ENCODE measurements around the gene FZD7.

Gene FZD7

DNA sequence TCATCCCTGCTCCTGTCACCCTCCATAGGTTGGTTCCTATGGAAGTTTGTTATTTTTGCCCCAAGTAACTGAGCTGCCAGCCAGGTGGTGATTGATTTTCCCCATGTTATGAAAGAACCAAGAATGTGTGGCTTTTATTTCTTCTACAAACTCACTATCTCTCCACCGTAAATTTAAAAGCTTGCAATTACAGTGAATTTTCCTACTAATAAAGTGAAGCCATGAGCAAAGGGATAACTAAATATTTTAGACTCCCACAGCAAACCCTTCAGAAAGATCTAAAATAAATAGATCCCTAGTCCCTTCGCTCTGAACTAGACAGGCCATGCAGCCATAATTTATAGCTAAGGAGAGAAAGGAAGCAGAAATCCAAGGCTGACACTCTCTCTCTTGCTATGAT, 33.2 kb downstream of the FZD7 start:
- no peak overlapping the region for H3K4me3 Mint-ChIP-seq
- H3K4me1 Mint-ChIP-seq = no peaks in the 10 kb centered on the region
- DNase-seq (ENCODE audit: low spot score in 2 of 2) (no peak), ATAC-seq (replicated peaks; ENCODE audit: extremely low read depth, poor library complexity, severe bottlenecking) (no peak)
- H3K36me3 Mint-ChIP-seq (ENCODE audit: insufficient read depth) = no peaks in the 10 kb centered on the region
- H3K27ac Mint-ChIP-seq (ENCODE audit: low read depth) = no peak overlapping the region
- no peaks in the 10 kb centered on the region for H3K9me3 Mint-ChIP-seq
- H3K27me3 Mint-ChIP-seq = peaks cover 23% of the 10 kb centered on the region

DNA sequence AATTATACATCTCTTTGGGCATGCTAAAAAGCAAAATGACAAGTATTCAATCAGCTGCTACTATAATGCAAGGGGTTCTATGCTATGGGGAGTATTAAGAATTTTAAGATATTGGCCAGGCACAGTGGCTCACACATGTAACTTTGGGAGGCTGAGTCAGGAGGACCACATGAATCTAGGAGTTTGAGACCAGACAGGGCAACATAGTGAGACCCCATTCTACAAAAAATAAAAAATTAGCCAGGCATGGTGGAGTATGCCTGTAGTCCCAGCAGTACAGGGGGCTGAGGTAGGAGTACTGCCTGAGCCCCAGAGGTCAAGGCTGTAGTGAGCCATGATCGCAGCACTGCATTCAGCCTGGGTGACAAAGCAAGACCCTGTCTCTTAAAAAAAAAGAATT, 33.9 kb downstream of the FZD7 start:
- no peak overlapping the region for H3K4me3 Mint-ChIP-seq
- ATAC-seq (replicated peaks; ENCODE audit: extremely low read depth, poor library complexity, severe bottlenecking) = no peak
- no peak for DNase-seq (ENCODE audit: low spot score in 2 of 2)
- H3K36me3 Mint-ChIP-seq (ENCODE audit: insufficient read depth) = no peaks in the 10 kb centered on the region
- H3K27ac Mint-ChIP-seq (ENCODE audit: low read depth) = no peak overlapping the region
- no peaks in the 10 kb centered on the region for H3K9me3 Mint-ChIP-seq
- no peaks in the 10 kb centered on the region for H3K4me1 Mint-ChIP-seq
- peaks cover 25% of the 10 kb centered on the region for H3K27me3 Mint-ChIP-seq

DNA sequence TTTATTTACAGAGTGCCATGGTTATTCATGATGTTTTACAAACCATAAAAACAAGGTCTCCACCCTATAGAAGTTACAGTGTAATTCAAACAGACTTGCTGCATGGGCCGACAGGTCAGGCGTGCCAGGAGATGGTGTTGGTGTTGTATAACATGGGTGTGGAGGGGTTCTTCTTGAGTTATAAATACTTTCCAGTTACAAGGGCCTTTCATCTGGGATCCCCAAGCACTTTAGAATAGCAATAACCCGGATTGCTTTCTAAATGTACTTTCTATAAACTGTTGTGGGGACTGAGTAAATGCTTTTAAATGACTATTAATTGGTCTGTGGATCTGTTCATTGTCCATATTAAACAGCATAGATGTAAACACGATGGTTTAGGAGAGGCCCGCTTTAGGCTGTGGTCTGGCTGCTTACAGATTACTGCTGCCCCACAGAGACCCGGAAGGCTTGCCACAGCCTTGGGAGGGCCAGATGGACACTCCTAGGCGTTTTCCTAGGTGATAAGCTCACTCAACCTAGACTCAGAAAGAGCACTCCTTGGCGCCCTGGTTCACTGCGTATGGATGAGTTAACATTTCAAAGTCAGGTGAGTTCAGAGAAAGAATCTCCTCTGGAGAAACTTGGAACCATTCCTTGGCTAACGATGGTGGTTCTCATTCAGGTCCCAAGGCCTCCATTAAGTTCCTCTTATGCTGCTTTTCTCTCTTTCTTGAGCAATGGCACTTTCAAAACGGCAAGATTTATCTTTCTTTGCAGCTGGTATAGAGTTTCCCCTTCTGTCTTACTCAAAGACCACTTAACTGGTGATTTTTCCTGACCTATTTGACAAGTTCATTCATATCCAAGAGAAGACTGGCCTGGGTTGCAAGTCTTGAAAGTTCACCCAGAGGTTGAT, 35.8 kb downstream of the FZD7 start:
- DNase-seq (ENCODE audit: low spot score in 2 of 2) = no peak
- no peak overlapping the region for H3K4me3 Mint-ChIP-seq

DNA sequence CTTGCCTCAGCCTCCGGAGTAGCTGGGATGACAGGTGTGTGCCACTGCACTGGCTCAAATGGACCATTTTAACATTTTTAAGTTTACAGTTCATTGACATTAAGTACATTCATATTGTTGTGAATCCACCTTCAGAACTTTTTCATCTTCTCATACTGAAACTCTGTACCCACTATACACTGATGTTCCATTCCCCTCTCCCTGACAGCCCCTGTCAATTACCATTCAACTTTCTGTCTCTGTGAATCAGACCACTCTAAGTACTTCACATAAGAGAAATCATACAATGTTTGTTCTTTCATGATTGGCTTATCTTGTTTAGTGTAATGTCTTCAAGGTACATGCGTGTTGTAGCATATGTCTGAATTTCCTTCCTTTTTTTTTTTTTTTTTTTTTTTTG, 37.5 kb downstream of the FZD7 start:
- H3K9me3 Mint-ChIP-seq = no peaks in the 10 kb centered on the region
- ATAC-seq (replicated peaks; ENCODE audit: extremely low read depth, poor library complexity, severe bottlenecking) = no peak
- H3K27ac Mint-ChIP-seq (ENCODE audit: low read depth) = no peak overlapping the region
- peaks cover 35% of the 10 kb centered on the region for H3K27me3 Mint-ChIP-seq
- DNase-seq (ENCODE audit: low spot score in 2 of 2) = no peak
- H3K4me3 Mint-ChIP-seq = no peak overlapping the region
- no peaks in the 10 kb centered on the region for H3K4me1 Mint-ChIP-seq
- no peaks in the 10 kb centered on the region for H3K36me3 Mint-ChIP-seq (ENCODE audit: insufficient read depth)

More for the DNA sequence above, 35.8 kb downstream of the FZD7 start:
- Mint-ChIP-seq H3K27me3 (peaks cover 28% of the 10 kb centered on the region), H3K9me3 (no peaks in the 10 kb centered on the region), H3K4me1 (no peaks in the 10 kb centered on the region), H3K36me3 (ENCODE audit: insufficient read depth) (no peaks in the 10 kb centered on the region), H3K27ac (ENCODE audit: low read depth) (no peak overlapping the region)
- ATAC-seq (replicated peaks; ENCODE audit: extremely low read depth, poor library complexity, severe bottlenecking) = no peak

DNA sequence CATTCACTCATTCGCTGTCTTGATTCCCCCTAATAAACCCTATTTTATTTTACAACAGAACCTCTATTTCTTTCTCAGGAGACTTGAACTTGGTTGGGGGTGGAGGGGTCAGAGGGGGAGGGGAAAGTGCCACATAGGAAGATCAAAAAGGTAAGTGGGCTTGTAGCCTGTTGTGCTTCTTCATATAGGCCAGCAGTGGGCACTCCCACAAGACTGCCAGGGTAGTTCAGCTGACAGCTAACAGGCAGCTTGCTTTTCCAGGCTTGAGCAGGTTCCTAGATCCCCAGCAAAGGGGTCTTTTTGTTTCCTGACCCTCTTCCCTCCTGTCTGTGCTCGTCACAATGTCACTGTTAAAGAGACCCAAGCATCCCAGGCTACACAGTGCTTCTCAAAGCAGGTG, 38.6 kb downstream of the FZD7 start:
- no peak for ATAC-seq (replicated peaks; ENCODE audit: extremely low read depth, poor library complexity, severe bottlenecking)
- Mint-ChIP-seq H3K9me3 (no peaks in the 10 kb centered on the region), H3K4me1 (no peaks in the 10 kb centered on the region), H3K36me3 (ENCODE audit: insufficient read depth) (no peaks in the 10 kb centered on the region), H3K27me3 (peaks cover 31% of the 10 kb centered on the region), H3K27ac (ENCODE audit: low read depth) (no peak overlapping the region), H3K4me3 (no peak overlapping the region)
- no peak for DNase-seq (ENCODE audit: low spot score in 2 of 2)

DNA sequence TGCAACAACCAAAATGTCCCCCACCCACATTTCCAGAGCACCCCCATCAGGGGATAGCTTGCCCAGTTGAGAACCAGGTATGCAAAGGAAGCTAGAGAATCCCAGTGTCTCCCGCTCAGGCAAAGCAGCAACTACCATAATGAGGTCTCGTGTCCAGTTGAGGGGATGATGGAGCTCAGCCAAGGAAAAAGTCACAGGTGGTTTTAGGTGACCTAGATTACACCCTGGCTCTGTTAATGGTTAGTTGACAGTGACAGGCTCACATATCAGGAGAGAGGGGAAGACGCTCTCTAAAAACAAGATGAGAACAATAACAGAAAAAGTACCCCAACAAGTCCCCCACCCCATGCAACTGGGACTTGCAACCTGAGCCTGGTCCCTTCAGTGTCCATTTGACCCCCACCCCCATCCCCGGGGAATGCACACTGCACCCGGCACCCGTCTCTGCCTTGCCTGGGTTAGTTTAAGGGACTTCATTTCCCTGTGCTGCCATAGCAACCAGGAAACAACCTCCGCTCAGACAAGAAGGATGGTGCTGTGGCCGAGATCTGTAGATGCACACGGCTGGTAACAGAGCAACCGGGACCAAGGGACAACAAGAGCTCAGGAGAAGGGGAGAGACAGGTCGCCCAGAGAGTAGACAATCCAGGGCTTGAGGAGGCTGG, 39.2 kb downstream of the FZD7 start, which contains the start of gene KIAA2012:
Gene KIAA2012, plus strand, starts transcription at position 519 of the 665 bp plus-strand sequence. CDS start 373 bp downstream, outside the sequence.
- no peaks in the 10 kb centered on the region for H3K36me3 Mint-ChIP-seq (ENCODE audit: insufficient read depth)
- ATAC-seq (replicated peaks; ENCODE audit: extremely low read depth, poor library complexity, severe bottlenecking) (no peak), DNase-seq (ENCODE audit: low spot score in 2 of 2) (no peak)
- H3K27ac Mint-ChIP-seq (ENCODE audit: low read depth) = no peak within 1 kb of the TSS
- peaks cover 27% of the 10 kb centered on the region for H3K27me3 Mint-ChIP-seq
- H3K4me1 Mint-ChIP-seq = no peaks in the 10 kb centered on the region
- H3K4me3 Mint-ChIP-seq = no peak within 1 kb of the TSS
- H3K9me3 Mint-ChIP-seq = no peaks in the 10 kb centered on the region

DNA sequence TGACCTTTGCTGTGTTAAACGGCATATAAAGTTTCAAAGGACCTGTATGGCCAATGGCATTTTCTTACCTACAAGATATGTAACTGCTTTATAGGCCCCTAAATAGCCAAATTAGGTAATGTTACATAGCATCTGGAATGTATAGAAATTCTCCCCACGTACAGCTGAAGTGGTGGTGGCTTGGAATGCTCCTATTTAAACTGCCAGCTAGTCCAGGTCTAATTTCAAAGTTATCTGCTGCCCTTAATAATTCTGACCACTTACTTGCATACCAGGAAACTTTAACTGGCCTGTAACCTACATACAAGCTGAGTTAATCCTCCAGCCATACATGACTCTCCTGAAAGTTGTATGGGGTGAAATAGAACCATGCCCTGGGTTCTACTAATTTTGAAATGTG, 40.7 kb downstream of the FZD7 start:
- no peak for ATAC-seq (replicated peaks; ENCODE audit: extremely low read depth, poor library complexity, severe bottlenecking)
- Mint-ChIP-seq H3K4me3 (no peak overlapping the region), H3K27ac (ENCODE audit: low read depth) (no peak overlapping the region), H3K4me1 (no peaks in the 10 kb centered on the region), H3K9me3 (no peaks in the 10 kb centered on the region), H3K36me3 (ENCODE audit: insufficient read depth) (no peaks in the 10 kb centered on the region), H3K27me3 (peaks cover 27% of the 10 kb centered on the region)
- DNase-seq (ENCODE audit: low spot score in 2 of 2) = no peak

DNA sequence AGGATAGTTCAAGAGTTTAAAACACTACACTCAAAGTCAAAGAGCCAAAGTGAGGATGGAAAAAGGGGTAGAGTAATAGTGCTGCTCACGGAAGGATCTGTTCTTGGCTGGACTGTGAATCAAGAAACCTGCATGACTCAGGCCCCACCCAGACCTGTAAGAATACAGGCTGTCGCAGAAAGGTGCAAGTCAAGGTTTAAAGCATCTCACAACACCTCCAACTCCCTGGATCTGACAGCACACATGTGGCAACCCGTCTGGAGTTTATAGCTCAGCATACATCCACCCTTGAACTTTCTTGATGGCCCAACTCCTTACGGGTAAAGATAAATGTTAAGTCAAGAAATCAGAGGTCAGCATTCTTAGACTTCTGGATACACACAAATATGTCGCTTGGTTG, 45.7 kb downstream of the FZD7 start:
- Mint-ChIP-seq H3K4me3 (no peak overlapping the region), H3K27ac (ENCODE audit: low read depth) (no peak overlapping the region), H3K36me3 (ENCODE audit: insufficient read depth) (no peaks in the 10 kb centered on the region), H3K27me3 (peaks cover 20% of the 10 kb centered on the region), H3K4me1 (no peaks in the 10 kb centered on the region), H3K9me3 (no peaks in the 10 kb centered on the region)
- DNase-seq (ENCODE audit: low spot score in 2 of 2) (no peak), ATAC-seq (replicated peaks; ENCODE audit: extremely low read depth, poor library complexity, severe bottlenecking) (no peak)

DNA sequence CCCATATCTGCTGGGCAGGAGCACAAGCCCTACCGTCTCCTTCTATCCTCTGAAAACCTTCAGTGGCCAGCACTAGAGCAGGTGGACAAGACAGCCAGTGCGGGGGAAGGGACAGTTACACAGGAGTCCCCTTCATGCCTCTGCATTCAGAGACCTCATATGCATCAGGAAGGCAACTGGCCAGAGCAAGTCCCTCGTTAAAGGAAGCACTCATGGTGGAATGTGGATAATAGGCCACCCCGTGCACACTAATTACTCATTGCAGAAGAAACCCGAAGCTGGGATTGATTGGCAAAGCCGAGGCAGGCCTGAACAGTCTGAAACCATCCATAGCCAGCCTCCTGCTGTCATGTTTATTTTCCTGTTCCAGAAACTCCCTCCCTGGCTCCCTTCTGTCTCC, 50.6 kb downstream of the FZD7 start:
- peaks cover 18% of the 10 kb centered on the region for H3K27me3 Mint-ChIP-seq
- no peaks in the 10 kb centered on the region for H3K4me1 Mint-ChIP-seq
- H3K27ac Mint-ChIP-seq (ENCODE audit: low read depth) = no peak overlapping the region
- DNase-seq (ENCODE audit: low spot score in 2 of 2) (no peak), ATAC-seq (replicated peaks; ENCODE audit: extremely low read depth, poor library complexity, severe bottlenecking) (no peak)
- no peaks in the 10 kb centered on the region for H3K9me3 Mint-ChIP-seq
- no peaks in the 10 kb centered on the region for H3K36me3 Mint-ChIP-seq (ENCODE audit: insufficient read depth)
- no peak overlapping the region for H3K4me3 Mint-ChIP-seq

Data from central memory CD8-positive, alpha-beta T cell (primary cell).